Right atrium auricular region (tissue), 2 donors: ENCODE results near the gene RAPGEF1. TPM values are rescaled to one million over a fixed set of nuclear protein-coding genes. Genes with fewer than 3 reads are reported as not detected.
A peak's percentile ranks its signal among the peaks of the same experiment; 100 is the strongest.

Source experiments
- DNase-seq: peaks from one replicate; pipeline ENCODE4 v3.0.0-alpha.2; 2019; ENCODE audit warnings: low spot score
- H3K27ac ChIP-seq, 2 donors: fragments of 200-600 bp; sonication (generic); 1 replicate in 1 of 2; 2 replicates in 1 of 2; pipeline ENCODE4 v1.5.1; 2016 to 2019
- H3K27me3 ChIP-seq, 2 donors: fragments of 200-600 bp; sonication (generic); one replicate each; pipeline versions ENCODE4 v1.5.1 to v1.6.0; 2017 to 2019
- H3K36me3 ChIP-seq: fragments of 200-600 bp; sonication (generic); one replicate; pipeline ENCODE4 v1.5.1; 2016
- H3K4me1 ChIP-seq, 2 donors: fragments of 200-600 bp; sonication (generic); one replicate each; pipeline versions ENCODE4 v1.5.1 to v1.6.0; 2017 to 2019
- H3K4me3 ChIP-seq, 2 donors: fragments of 200-600 bp; sonication (generic); 1 replicate in 1 of 2; 2 replicates in 1 of 2; pipeline ENCODE4 v1.5.1; 2017 to 2019; ENCODE audit warnings: mild to moderate bottlenecking in 1 of 2, moderate library complexity in 1 of 2
- H3K9me3 ChIP-seq, 2 donors: fragments of 200-600 bp; sonication (generic); one replicate each; pipeline ENCODE4 v1.5.1; 2019
- CTCF ChIP-seq, 2 donors: fragments of 200-600 bp; sonication (generic); IDR thresholded peaks; one replicate each; pipeline ENCODE4 v1.5.1; 2019; ENCODE audit warnings: antibody characterized with exemption in 2 of 2
- total RNA-seq, 2 donors: library from RNA; depleted of rRNA; stranded (reverse); fragments of >200 nt; gene quantifications; one replicate each; pipeline ENCODE4 v1.1.0, GENCODE V29; 2016

Gene RAPGEF1
- total RNA-seq, 2 donors from 2014 or later = 59.5 to 65.1 TPM

GRCh38 chr9:131698618-131698985 lies 41.3 kb downstream of the RAPGEF1 start:
- no peaks in the 10 kb centered on the region for H3K27me3 ChIP-seq
- H3K4me3 ChIP-seq = no peak overlapping the region
- H3K9me3 ChIP-seq = no peaks in the 10 kb centered on the region
- peaks cover 0 to 71% of the 10 kb centered on the region in 2 donors for H3K4me1 ChIP-seq
- H3K27ac ChIP-seq = peak overlapping the region; percentile 72 to 73
- H3K36me3 ChIP-seq = no peaks in the 10 kb centered on the region
- DNase-seq = no peak
- no peak for TF ChIP-seq CTCF (IDR thresholded peaks at IDR 0.05)

- Histone ChIP-seq H3K4me3 (no peak overlapping the region), H3K27ac (peak overlapping the region; percentile 72 to 73), H3K4me1 (peaks cover 0 to 72% of the 10 kb centered on the region in 2 donors), H3K27me3 (no peaks in the 10 kb centered on the region), H3K36me3 (no peaks in the 10 kb centered on the region), H3K9me3 (no peaks in the 10 kb centered on the region)
- TF ChIP-seq CTCF (IDR thresholded peaks at IDR 0.05) = no peak
- DNase-seq = no peak
Measured at GRCh38 chr9:131697908-131698617, 41.8 kb downstream of the RAPGEF1 start.

- Histone ChIP-seq H3K27ac (peak overlapping the region; percentile 72 to 73), H3K4me1 (peaks cover 0 to 77% of the 10 kb centered on the region in 2 donors), H3K9me3 (no peaks in the 10 kb centered on the region), H3K36me3 (no peaks in the 10 kb centered on the region), H3K27me3 (no peaks in the 10 kb centered on the region), H3K4me3 (no peak overlapping the region)
- TF ChIP-seq CTCF (IDR thresholded peaks at IDR 0.05) = peak in 1 of 2 donors; percentile 36
- DNase-seq = no peak
Measured at GRCh38 chr9:131697097-131697496, 42.8 kb downstream of the RAPGEF1 start.

GRCh38 chr9:131695836-131696460 lies 43.9 kb downstream of the RAPGEF1 start:
- no peaks in the 10 kb centered on the region for H3K9me3 ChIP-seq
- H3K4me1 ChIP-seq = peaks cover 0 to 82% of the 10 kb centered on the region in 2 donors
- no peaks in the 10 kb centered on the region for H3K36me3 ChIP-seq
- no peak for TF ChIP-seq CTCF (IDR thresholded peaks at IDR 0.05)
- no peak overlapping the region for H3K4me3 ChIP-seq
- DNase-seq = no peak
- peak overlapping the region in 1 of 2 donors; percentile 72 for H3K27ac ChIP-seq
- H3K27me3 ChIP-seq = no peaks in the 10 kb centered on the region

GRCh38 chr9:131695366-131695765 lies 44.5 kb downstream of the RAPGEF1 start:
- H3K27ac ChIP-seq = peak overlapping the region in 1 of 2 donors; percentile 7
- DNase-seq = no peak

More at GRCh38 chr9:131695366-131695765, 44.5 kb downstream of the RAPGEF1 start:
- Histone ChIP-seq H3K9me3 (no peaks in the 10 kb centered on the region), H3K36me3 (no peaks in the 10 kb centered on the region), H3K4me1 (peaks cover 0 to 87% of the 10 kb centered on the region in 2 donors), H3K4me3 (no peak overlapping the region), H3K27me3 (no peaks in the 10 kb centered on the region)
- TF ChIP-seq CTCF (IDR thresholded peaks at IDR 0.05) = no peak
